Activated T-helper 17 cell treated with anti-CD3 and anti-CD28 coated beads, Interleukin-2, amount 50 U/mL, for 72 hours (primary cell): ENCODE results near the gene TMTC2. TPM values are rescaled to one million over a fixed set of nuclear protein-coding genes. Genes with fewer than 3 reads are reported as not detected.
"Not testable (repeated sequence)": the region's sequence is repeated elsewhere in the genome, so short reads cannot be mapped to it uniquely, and the experiment has no call there.

Experiments
- ATAC-seq: fragments of 150-1000 bp; cut with Tn5 transposase; replicated peaks from 2 replicates; pipeline ENCODE4 v1.10.0; 2021; ENCODE audit warnings: mild to moderate bottlenecking, moderate library complexity
- H3K27ac Mint-ChIP-seq: one replicate; pipeline ENCODE4 v1.8.0; 2022; ENCODE audit warnings: mixed read lengths
- H3K27me3 Mint-ChIP-seq: one replicate; pipeline ENCODE4 v1.8.0; 2022; ENCODE audit warnings: mixed read lengths
- H3K36me3 Mint-ChIP-seq: one replicate; pipeline ENCODE4 v1.8.0; 2022; ENCODE audit warnings: low read depth, mild to moderate bottlenecking, mixed read lengths
- H3K4me1 Mint-ChIP-seq: one replicate; pipeline ENCODE4 v1.8.0; 2022; ENCODE audit warnings: mixed read lengths
- H3K4me3 Mint-ChIP-seq: one replicate; pipeline ENCODE4 v1.8.0; 2022; ENCODE audit warnings: mild to moderate bottlenecking, mixed read lengths
- H3K9me3 Mint-ChIP-seq: one replicate; pipeline ENCODE4 v1.8.0; 2022; ENCODE audit warnings: mixed read lengths
- total RNA-seq, 2 donors: library from RNA; stranded (reverse); gene quantifications; one replicate each; pipeline ENCODE4 v1.2.3, GENCODE V29; 2022

The TMTC2 gene
- total RNA-seq, 2 donors from 2014 or later = 5.8 to 11.2 TPM

DNA sequence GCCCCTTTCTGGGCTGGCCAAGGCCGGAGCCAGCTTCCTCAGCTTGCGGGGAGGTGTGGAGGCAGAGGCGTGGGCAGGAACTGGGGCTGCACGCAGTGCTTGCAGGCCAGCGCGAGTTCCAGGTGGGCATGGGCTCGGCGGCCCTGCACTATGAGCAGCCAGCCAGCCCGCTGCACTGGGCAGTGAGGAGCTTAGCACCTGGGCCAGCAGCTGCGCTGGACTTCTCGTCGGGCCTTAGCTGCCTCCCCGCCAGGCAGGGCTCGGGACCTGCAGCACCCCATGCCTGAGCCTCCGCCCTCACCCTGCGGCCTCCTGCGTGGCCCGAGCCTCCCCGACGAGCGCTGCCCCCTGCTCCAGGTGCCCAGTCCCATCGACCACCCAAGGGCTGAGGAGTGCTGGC, 42.0 kb downstream of the TMTC2 start:
- no peaks in the 10 kb centered on the region for H3K27me3 Mint-ChIP-seq
- no peak overlapping the region for H3K27ac Mint-ChIP-seq
- no peaks in the 10 kb centered on the region for H3K9me3 Mint-ChIP-seq
- H3K36me3 Mint-ChIP-seq = no peaks in the 10 kb centered on the region
- no peaks in the 10 kb centered on the region for H3K4me1 Mint-ChIP-seq
- H3K4me3 Mint-ChIP-seq = no peak overlapping the region
- no peak for ATAC-seq

DNA sequence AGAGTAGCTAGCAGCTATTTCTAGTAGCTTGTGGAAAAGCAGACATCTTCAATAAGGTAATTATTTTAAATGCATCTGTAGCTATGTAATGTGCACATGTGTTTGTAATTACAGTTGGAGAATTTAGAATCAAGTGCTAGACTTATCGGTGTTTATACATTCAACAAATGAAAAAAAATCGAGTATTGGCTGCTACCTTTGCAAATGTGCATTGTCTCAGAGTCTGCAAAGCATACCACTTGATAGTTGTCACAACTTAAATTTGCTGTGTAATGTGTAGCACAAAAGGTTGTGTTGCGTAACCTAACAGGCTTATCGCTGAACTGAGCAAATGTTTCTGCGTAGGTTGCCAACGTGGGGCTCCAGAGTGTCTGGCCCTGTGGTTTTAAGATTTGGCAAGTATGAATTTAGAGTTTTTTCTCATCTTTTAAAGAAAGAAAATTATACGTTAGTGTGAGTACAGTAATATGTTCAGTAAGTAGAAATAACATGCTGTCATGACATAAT, 44.3 kb downstream of the TMTC2 start:
- H3K36me3 Mint-ChIP-seq = no peaks in the 10 kb centered on the region
- H3K27ac Mint-ChIP-seq = no peak overlapping the region
- no peak for ATAC-seq
- H3K27me3 Mint-ChIP-seq = no peaks in the 10 kb centered on the region
- no peaks in the 10 kb centered on the region for H3K9me3 Mint-ChIP-seq
- no peaks in the 10 kb centered on the region for H3K4me1 Mint-ChIP-seq
- no peak overlapping the region for H3K4me3 Mint-ChIP-seq

DNA sequence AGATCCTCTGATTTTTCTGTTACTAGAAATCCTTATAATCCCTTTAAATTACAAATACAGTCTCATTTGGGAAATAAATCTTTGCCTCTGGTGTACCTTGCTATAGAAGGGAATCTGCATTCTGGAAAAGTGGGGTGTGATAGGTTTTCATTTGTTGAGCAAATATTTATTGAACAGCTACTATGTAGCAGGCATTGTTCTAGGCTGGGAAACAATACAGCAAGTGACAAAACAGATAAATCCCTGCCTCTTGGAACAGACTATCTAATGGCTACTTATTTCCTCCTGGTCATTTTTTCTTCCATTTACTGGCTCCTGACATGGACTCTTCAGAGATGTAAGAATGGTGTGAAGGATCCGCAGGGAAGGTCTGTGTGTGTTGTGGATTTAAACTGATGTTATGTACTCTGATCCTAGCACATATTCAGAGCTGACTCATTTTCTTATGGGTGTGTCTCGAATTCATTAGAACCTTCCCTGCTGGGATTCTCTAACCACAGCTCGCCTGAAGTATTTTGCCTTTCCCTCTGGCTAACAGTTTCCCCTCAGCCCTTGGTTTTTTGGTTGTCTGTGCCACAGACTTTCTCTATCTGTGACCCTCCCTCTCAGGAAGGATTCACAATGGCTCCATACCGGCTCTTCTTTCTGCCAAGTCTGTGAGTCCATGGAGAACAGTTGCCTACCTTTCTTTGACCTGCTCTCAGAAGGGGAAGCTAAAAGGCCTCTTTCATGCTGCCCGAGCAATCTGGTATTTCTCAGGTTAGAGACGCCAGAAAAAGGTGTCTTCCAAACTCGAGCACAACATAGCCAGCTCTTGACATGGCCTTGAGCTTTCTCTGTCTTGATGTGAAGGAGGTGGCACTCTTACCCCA, 53.7 kb downstream of the TMTC2 start:
- Mint-ChIP-seq H3K27me3 (no peaks in the 10 kb centered on the region), H3K4me1 (no peaks in the 10 kb centered on the region), H3K4me3 (no peak overlapping the region), H3K9me3 (no peaks in the 10 kb centered on the region), H3K27ac (no peak overlapping the region), H3K36me3 (no peaks in the 10 kb centered on the region)
- ATAC-seq = no peak

DNA sequence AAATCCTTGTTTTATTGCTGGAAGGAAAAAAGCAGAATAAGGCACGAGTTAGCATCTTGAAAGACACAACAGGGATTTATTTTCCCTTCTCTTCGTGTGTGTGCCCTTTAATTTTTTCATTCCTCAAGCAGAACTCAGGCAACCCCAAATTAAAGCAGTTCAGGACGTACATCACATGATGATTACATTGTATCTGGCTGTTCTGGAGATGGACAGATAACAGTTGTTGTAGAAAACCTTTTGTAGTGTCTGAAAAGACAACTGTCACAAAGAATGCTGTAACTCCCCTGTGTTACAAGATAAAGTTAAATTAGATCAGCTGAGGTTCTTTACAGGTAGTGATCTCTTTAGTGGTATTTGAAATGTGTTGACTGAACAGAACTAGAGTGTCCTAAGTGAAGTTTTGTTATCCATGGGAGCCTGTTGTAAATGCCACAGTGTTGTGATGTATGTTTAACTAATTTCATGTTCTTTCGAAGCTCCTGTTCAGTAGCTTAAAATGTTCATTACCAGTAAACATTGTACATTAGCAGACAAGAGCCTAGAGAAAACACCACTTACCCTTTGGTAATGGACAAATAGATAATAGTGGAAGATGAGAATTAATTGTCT, 58.5 kb downstream of the TMTC2 start:
- no peaks in the 10 kb centered on the region for H3K9me3 Mint-ChIP-seq
- ATAC-seq = no peak
- no peaks in the 10 kb centered on the region for H3K4me1 Mint-ChIP-seq
- no peaks in the 10 kb centered on the region for H3K27me3 Mint-ChIP-seq
- no peak overlapping the region for H3K4me3 Mint-ChIP-seq
- no peaks in the 10 kb centered on the region for H3K36me3 Mint-ChIP-seq
- no peak overlapping the region for H3K27ac Mint-ChIP-seq

DNA sequence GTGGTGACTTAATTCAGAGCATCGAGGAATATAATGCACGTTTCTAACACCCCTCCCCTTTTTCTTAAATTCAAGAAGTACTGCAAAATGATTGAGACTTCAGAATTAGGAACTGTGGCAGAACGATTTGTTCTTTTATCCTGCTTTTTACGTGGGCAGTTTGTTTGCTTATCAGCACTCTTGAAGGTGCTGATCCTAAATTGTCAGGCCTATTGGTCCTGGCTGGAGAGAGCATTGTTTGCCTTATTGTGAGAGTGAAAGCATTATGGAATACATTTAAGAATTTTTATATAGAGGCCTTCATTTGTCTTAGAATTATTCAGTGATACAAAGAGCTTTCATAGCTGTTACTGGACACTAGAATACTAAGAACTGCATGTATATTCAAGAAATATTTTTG, 59.1 kb downstream of the TMTC2 start:
- no peak for ATAC-seq
- H3K4me1 Mint-ChIP-seq = no peaks in the 10 kb centered on the region
- H3K9me3 Mint-ChIP-seq = no peaks in the 10 kb centered on the region
- H3K27me3 Mint-ChIP-seq = no peaks in the 10 kb centered on the region
- no peaks in the 10 kb centered on the region for H3K36me3 Mint-ChIP-seq
- no peak overlapping the region for H3K27ac Mint-ChIP-seq
- H3K4me3 Mint-ChIP-seq = no peak overlapping the region

DNA sequence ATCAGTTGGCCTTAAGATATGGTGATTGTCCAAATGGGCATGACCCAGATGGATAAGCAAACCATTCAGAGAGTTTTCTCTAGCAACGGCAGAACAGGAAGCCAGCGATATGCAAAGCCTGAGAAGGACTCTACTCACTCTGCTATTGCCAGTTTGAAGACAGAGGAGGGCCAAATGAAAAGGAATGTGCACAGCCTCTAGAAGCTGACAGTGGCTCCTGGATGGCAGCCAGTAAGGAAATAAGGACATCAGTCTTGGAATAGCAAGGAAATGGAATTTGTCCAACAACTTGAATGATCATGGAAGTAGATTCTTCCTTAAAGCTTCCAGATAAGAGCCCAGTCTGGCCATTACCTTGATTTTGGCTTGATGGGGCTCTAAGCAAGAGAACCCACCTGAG, 60.0 kb downstream of the TMTC2 start:
- no peaks in the 10 kb centered on the region for H3K27me3 Mint-ChIP-seq
- H3K4me1 Mint-ChIP-seq = no peaks in the 10 kb centered on the region
- no peaks in the 10 kb centered on the region for H3K36me3 Mint-ChIP-seq
- H3K27ac Mint-ChIP-seq = no peak overlapping the region
- no peak for ATAC-seq
- H3K4me3 Mint-ChIP-seq = no peak overlapping the region
- H3K9me3 Mint-ChIP-seq = no peaks in the 10 kb centered on the region

DNA sequence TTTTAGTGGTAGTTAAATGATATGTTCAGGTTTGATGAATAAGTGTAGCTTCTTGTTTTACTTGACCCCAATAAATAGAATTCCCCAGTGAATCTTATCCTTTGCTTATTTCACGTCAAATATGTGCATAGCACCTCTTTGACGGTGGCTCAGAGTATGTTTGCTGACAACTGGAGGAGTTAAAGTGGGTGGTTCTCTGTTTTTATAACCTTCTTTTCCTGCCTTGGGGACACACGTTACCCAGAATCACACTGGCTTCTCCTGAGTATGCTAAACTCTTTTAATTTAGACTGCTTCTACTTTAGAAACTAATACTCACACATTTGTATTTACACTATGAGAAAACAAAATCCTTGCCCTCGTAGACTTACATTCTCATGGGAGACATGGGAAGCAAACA, 62.3 kb downstream of the TMTC2 start:
- H3K27ac Mint-ChIP-seq = no peak overlapping the region
- H3K4me3 Mint-ChIP-seq = no peak overlapping the region
- no peaks in the 10 kb centered on the region for H3K27me3 Mint-ChIP-seq
- no peaks in the 10 kb centered on the region for H3K9me3 Mint-ChIP-seq
- H3K36me3 Mint-ChIP-seq = no peaks in the 10 kb centered on the region
- H3K4me1 Mint-ChIP-seq = no peaks in the 10 kb centered on the region
- ATAC-seq = no peak

DNA sequence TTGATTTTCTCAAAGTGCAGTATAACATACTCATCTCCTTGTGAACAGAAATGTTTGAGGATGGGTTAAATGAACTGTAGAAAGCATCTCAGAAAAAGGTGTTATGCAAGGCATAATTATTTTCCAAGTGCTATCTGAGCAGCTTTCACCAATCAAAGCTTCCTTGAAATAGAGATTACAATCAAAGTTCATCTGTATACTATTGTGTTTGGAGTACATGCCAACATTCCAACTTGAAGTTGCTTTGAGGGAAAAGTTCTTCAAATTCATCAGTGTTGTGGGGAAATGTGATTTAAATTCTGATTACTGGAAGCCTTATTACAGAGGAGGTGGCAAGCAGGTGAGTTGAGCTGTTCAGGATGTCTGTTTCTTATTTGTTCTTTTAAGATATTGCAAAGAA, 68.2 kb downstream of the TMTC2 start:
- no peak overlapping the region for H3K4me3 Mint-ChIP-seq
- ATAC-seq = no peak
- H3K9me3 Mint-ChIP-seq = no peaks in the 10 kb centered on the region
- H3K27me3 Mint-ChIP-seq = no peaks in the 10 kb centered on the region
- no peaks in the 10 kb centered on the region for H3K4me1 Mint-ChIP-seq
- H3K36me3 Mint-ChIP-seq = no peaks in the 10 kb centered on the region
- no peak overlapping the region for H3K27ac Mint-ChIP-seq

DNA sequence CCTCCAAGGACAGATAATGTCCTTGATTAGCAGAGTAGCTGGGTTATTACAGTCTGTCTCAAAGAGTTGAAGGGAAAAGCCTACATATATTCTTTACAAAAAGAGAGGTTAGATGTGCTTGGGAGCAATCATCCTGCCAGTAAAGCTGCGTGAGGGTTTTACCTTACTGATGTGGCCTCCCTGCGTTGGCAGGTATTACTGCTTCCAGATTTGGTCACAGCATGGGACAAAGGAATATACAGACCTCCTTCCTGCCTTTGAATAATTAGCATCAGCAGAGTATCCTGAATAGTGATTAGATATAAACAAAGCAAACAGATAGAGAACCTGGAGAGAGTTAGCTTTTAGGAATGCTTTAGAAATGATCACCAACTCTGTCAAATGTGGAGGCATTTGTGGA, 69.6 kb downstream of the TMTC2 start:
- no peaks in the 10 kb centered on the region for H3K36me3 Mint-ChIP-seq
- H3K9me3 Mint-ChIP-seq = no peaks in the 10 kb centered on the region
- H3K27ac Mint-ChIP-seq = no peak overlapping the region
- H3K4me1 Mint-ChIP-seq = no peaks in the 10 kb centered on the region
- no peak for ATAC-seq
- no peak overlapping the region for H3K4me3 Mint-ChIP-seq
- H3K27me3 Mint-ChIP-seq = no peaks in the 10 kb centered on the region

DNA sequence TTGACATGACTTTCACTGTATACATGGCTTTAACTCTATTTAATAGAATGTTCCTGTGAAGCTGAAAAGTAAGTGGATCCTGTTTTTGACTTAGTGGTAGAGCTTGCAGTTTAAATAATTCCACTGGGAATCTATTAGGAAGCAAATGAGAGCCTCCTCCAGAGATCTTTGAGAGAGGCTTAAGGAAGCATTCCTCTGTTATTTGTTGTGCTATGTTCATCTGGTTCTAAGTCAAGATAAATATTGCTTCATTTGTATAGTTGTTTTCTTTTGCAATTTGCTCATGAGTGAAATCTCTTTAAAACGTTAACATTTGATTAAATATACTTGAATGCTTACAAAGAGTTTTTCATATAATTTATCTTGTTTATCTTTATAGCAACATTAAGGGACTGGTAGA, 70.4 kb downstream of the TMTC2 start:
- no peak for ATAC-seq
- no peak overlapping the region for H3K4me3 Mint-ChIP-seq
- no peaks in the 10 kb centered on the region for H3K36me3 Mint-ChIP-seq
- H3K9me3 Mint-ChIP-seq = no peaks in the 10 kb centered on the region
- H3K27me3 Mint-ChIP-seq = no peaks in the 10 kb centered on the region
- H3K27ac Mint-ChIP-seq = no peak overlapping the region
- H3K4me1 Mint-ChIP-seq = no peaks in the 10 kb centered on the region

DNA sequence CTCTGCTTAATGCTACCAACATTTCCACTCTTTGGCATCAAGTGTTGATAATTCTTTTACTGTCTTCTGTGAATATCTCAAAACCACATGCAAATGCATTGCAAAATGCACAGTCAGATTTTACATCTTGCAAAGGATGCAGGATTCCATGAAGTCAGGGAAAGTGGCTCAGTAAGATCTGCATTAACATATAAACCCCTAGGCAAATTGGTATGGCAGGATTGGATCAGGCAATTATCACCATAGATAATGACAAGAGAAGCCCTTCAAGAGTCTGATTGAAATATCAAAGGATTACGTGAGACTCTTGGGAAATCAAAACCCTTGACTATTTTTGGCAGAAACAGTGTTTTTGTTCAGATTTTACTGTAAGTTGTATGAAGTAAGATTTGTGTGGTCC, 71.0 kb downstream of the TMTC2 start:
- Mint-ChIP-seq H3K36me3 (no peaks in the 10 kb centered on the region), H3K27ac (no peak overlapping the region), H3K4me1 (no peaks in the 10 kb centered on the region), H3K4me3 (no peak overlapping the region), H3K27me3 (no peaks in the 10 kb centered on the region), H3K9me3 (no peaks in the 10 kb centered on the region)
- ATAC-seq = no peak

DNA sequence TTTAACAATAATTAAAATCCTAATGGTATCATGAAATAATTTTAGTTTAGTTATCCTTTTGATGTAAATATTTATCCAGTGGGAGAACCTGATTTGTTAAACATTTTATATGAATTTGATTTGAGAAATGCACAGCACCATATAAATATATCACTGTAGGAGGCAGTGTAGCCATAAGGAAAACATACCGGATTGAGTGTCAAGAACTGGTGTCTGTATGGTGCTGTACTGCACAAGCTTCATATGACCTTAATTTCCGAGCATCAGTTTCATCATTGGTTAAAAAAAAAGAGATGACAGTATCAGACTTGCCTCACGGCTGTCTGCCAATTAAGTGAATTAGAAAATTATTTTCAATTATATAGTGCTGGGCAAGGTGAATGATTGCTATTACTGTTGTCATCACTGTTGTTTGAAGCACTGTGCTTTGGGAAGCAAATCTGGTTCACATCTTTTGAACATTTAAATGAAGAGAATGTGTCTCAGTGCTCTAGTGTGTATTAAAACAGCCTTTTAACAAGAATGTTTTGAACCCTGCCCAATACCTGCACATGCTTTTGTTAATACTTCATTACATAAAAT, 72.1 kb downstream of the TMTC2 start:
- Mint-ChIP-seq H3K4me1 (no peaks in the 10 kb centered on the region), H3K36me3 (no peaks in the 10 kb centered on the region), H3K9me3 (no peaks in the 10 kb centered on the region), H3K4me3 (no peak overlapping the region), H3K27ac (no peak overlapping the region), H3K27me3 (no peaks in the 10 kb centered on the region)
- no peak for ATAC-seq

DNA sequence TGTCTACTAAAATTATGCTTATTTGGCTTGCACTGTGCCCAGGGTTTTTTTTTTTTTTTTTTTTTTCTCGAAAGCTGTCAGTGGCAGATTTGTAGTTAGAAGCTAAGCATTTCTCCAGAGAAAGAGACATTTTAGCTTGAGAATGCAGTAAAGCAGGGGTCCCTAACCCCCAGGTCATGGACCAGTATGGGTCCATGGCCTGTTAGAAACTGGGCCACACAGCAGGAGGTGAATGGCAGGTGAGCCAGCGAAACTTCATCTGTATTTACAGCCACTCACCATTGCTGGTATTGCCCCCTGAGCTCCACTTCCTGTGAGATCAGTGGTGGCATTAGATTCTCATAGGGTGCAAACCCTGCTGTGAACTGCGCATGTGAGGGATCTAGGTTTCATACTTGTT, 73.7 kb downstream of the TMTC2 start:
- no peaks in the 10 kb centered on the region for H3K4me1 Mint-ChIP-seq
- no peaks in the 10 kb centered on the region for H3K27me3 Mint-ChIP-seq
- ATAC-seq = no peak
- no peaks in the 10 kb centered on the region for H3K36me3 Mint-ChIP-seq
- H3K27ac Mint-ChIP-seq = no peak overlapping the region
- no peak overlapping the region for H3K4me3 Mint-ChIP-seq
- H3K9me3 Mint-ChIP-seq = no peaks in the 10 kb centered on the region

DNA sequence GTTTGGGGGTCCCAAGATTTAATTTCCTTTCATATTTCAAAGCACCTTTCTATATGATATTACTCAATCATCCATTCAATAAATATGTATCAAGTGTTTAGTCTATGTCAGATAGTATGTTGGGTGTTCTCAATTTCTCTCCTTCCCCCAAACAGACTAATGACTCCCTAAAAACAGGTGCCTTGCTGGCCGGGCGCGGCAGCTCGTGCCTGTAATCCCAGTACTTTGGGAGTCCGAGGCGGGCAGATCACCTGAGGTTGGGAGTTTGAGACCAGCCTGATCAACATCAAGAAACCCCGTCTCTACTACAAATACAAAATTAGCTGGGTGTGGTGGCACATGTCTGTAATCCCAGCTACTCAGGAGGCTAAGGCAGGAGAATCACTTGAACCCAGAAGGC, 78.5 kb downstream of the TMTC2 start:
- H3K4me3 Mint-ChIP-seq, H3K27ac Mint-ChIP-seq, ATAC-seq, H3K9me3 Mint-ChIP-seq, H3K27me3 Mint-ChIP-seq, H3K4me1 Mint-ChIP-seq, H3K36me3 Mint-ChIP-seq: not testable (repeated sequence)
